ENCODE data around the gene GNG13.
A peak's percentile ranks its signal among the peaks of the same experiment; 100 is the strongest.

Gene GNG13

DNA sequence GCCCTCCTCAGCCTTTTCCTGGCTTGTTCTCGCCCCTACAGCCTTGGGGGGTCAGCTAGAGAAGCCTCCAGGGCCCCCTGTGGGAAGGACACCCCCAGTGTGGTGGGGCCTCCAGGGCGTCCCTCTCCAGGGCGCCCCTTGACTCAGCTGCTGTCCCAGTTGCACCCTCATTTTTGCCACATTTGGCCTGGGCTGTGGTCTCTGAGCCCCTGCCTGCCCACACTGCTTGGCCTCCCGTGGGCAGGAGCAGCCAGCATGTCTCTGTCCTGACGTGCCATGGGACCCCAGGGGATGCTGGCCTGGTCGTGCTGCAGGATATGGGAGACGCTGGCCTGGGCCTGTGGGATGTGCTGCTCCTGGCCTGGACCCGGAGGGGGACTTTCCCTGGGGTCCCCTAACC lies 7.1 kb downstream of the GNG13 start:
- DNase-seq (ENCODE audit: low read depth): no peak

DNA sequence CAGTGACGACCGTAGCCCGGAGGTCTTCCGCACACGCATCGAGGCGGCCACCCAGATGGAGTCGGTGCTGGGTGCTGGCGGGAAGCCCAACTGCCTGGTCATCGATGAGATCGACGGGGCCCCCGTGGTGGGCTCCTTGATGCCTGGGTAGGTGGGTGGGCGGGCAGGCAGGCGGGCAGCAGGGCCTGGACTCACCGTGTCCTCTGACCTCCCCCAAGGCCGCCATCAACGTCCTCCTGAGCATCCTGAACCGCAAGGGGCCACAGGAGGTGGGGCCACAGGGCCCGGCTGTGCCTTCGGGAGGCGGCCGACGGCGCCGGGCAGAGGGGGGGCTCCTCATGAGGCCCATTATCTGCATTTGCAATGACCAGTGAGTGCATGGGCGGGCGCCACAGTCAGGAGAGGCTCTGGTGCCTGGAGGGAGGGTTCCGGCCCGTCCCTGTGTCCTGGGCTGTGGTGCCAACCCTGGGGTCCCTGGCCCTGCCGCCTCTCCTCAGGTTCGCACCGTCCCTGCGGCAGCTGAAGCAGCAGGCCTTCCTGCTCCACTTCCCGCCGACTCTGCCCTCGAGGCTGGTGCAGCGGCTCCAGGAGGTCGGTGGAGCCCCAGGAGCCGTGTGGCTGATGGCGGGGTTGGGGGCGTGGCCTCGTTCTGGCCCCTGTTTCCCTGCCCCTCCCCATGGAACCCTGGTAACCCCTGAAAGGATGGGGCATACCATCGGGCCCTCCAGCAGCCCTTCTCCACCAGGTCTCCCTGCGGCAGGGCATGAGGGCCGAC lies 8.1 kb downstream of the GNG13 start:
- no peak for DNase-seq (ENCODE audit: low read depth)

DNA sequence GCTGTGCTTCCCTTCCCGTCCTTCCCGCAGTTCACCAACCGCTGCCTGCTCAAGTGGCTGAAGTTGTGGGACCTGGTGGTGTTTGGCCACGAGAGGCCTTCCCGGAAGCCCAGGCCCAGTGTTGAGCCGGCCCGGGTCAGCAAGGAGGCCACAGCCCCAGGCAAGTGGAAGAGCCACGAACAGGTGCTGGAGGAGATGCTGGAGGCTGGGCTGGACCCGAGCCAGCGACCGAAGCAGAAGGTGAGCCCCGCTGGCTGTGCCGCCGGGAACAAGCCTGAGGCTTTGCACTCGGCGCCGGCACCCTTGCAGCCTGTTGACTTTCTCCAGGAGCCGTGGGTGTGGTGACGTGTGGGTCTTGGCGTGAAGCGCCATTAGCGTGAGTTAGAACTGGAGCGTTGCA lies 9.4 kb downstream of the GNG13 start:
- no peak for DNase-seq (ENCODE audit: low read depth)

DNA sequence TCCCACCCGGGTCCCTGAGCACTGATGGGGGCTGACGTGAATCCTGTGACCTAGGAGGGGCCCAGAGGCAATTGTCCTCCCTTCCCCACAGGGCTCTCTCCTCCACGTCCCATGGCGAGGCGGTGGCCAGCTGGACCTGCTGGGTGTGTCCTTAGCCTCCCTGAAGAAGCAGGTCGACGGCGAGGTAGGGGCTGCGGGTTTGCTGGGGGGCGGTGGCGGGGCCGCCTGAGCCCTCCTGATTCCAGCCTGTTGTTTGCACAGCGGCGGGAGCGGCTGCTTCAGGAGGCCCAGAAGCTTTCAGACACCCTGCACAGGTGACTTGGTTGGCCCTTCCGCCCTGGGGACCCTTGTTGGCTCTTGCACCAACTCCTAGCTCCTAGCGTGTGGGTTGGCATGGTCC lies 10.4 kb downstream of the GNG13 start:
- DNase-seq (ENCODE audit: low read depth): no peak

- no peak for DNase-seq (ENCODE audit: low read depth)
Observed at GRCh38 chr16:789191-789850, 11.2 kb downstream of the GNG13 start.

GRCh38 chr16:788399-789126 lies 12.0 kb downstream of the GNG13 start, which contains the start of gene CHTF18:
Gene CHTF18 (plus strand): TSS chr16:788620. CDS start chr16:788685, 65 bp downstream.
- DNase-seq (ENCODE audit: low read depth): peak; percentile 90

- DNase-seq (ENCODE audit: low read depth): no peak
Observed at GRCh38 chr16:787978-788398, 12.5 kb downstream of the GNG13 start, which contains the start of gene RPUSD1. Gene RPUSD1 (minus strand): TSS chr16:788381. CDS start chr16:787737, 644 bp downstream.

GRCh38 chr16:787321-787966 lies 13.1 kb downstream of the GNG13 start:
- DNase-seq (ENCODE audit: low read depth): no peak

DNA sequence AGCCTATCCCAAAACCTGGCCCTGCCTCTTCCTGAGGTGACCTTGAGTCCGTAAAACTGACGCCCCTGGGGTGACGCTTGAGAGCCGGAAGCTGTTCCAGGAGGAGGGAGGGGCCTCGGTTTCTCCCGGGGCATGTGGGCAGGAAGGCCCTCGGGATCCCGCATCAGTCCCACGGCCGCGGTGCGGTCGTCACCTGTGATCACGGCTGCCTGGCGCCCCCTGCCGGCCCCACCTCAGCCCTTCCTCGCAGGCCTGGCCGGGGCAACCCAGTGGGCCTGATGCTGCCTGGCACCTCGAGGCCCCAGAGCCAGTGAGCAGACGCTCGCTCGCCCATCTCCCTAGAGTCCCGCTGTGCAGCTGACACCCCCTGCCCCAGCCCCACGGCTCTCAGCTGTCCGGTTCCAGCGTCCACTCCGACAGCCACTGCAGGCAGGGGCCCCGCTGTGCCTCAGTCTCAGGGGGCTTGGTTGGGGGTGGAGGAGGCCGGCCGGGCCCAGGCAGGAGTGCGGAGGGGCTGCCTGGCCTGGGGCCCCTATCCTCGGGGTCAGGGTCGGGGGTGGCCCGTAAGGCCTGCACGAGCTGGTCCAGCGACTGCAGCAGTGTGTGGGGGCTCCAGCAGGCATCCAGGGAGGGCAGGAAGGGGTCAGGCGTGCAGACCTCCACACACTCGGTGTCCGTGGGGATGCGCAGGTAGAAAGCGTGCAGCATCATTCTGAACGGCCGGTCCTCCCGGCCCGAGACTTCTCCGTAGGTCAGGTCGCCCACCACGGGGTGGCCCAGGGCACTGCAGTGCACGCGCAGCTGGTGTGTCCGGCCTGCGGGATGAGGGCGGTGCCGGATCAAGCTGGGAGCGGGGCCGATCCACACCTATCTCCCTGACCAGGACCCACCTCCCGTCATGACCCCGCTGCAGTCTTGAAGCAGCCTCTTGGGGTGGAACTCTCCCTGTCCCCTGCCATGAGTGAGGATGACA lies 14.7 kb downstream of the GNG13 start:
- DNase-seq (ENCODE audit: low read depth): peak; percentile 35

DNA sequence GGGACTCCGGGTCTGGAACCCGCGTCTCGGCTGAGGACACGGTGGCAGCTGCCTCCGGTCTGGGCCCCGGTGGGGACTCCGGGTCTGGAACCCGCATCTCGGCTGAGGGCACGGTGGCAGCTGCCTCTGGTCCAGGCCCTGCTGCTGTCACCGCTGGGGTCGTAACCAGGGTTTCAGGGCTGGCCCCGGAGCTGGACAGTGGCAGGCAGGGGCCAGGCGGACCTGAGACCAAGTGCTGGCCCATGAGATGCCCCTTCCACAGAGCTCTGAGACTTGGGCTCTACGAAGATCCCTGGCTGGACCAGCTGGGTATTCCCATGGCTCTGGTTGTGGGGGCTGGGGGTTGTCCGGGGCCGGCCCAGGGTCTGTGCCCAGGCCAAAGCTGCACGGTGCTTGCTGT lies 16.1 kb downstream of the GNG13 start:
- no peak for DNase-seq (ENCODE audit: low read depth)

GRCh38 chr16:783404-784161 lies 17.0 kb downstream of the GNG13 start:
- no peak for DNase-seq (ENCODE audit: low read depth)

GRCh38 chr16:782766-783403 lies 17.6 kb downstream of the GNG13 start:
- DNase-seq (ENCODE audit: low read depth): no peak

DNA sequence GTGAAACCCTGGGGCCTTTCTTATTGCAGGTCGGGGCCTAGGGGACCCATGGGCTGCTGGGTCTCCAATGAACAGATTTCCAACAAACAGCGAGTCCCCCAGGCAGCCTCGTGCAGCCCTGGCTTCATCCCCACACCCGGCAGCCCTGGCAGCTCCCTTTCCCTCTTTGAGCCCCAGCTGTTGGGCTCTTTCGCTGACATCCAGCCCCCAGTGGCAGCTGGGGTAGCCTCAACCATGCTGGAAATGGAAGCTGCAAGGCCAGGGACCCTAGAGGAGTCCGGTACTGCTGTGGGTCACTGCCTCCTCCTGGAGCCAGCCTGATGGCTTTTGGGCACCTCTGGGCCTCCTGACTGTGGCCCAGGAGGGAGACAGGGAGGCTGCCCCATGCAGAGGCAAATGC lies 18.3 kb downstream of the GNG13 start:
- no peak for DNase-seq (ENCODE audit: low read depth)

DNA sequence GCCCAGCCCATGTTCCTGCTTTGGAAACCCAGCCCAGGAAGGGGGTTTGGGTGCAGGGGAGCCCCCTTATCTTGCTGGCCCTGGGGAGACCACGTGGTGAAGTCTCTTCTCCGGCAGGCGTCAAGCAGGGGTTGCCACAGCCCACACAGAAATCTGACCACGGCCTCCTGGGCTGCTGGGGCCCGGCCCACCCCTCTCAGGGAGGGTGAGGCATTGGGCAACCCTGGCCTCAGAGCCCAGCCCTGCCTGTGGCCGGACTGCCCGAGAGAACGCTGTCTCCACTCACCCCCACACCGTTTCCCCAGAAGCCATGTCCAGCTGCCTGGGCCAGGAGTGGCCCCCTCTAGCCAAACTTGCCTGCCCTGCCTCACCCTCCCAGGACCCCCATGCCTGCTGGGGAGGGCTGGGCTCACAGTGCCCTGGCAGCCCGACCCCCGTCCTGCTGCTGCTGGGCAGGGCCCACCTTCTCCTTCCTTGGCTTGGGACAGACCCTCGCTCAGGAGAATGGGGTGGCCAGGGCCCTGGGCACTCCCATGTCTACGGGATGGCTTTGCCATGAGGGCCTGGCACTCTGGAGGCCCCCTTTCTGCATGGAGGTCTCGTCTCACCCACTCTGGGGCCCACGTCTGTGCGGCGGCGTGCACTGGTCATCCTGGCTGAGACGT lies 19.1 kb downstream of the GNG13 start:
- no peak for DNase-seq (ENCODE audit: low read depth)

GRCh38 chr16:780296-780695 lies 20.2 kb downstream of the GNG13 start:
- DNase-seq (ENCODE audit: low read depth): no peak

GRCh38 chr16:779561-779960 lies 21.0 kb downstream of the GNG13 start:
- no peak for DNase-seq (ENCODE audit: low read depth)

DNA sequence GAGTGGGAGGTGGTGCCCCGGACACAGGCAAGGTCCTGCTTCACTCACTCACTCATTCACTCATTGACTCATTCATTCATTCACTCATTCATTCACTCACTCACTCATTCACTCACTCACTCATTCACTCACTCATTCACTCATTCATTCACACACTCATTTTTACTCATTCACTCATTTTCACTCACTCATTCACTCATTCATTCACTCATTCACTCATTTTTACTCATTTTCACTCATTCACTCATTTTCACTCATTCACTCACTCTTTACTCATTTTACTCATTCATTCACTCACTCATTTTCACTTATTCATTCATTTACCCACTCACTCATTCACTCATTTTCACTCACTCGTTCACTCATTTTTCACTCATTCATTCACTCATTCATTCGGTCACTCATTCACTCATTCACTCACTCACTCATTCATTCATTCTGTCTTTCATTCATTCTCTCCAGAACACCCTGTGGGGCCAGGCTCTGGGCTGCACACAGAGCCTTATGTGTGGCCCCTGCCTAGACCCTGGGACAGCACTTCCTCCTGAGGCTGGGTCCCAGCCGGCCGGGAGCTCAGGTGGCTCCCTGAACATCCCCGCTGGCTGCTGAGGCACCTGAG lies 21.5 kb downstream of the GNG13 start:
- no peak for DNase-seq (ENCODE audit: low read depth)

DNA sequence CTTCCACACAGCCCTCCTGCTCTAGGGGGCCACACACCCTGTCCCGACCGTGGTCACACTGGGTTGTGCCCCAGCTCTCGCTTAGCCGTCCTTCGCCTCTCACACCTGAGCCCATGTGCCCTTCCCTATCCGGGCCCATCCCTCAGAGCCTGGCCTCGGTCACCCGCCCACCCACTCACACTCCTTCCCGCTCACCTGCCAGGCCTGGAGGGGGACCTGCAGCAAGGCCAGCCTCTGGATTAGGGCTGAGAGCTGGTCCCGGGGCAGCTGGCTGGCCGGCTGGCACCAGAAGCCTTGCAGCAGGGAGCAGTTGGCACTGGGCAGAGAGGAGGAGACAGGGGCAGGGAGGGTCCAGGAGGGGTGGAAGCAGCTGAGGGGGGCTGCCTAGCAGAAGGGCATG lies 22.1 kb downstream of the GNG13 start:
- no peak for DNase-seq (ENCODE audit: low read depth)

- no peak for DNase-seq (ENCODE audit: low read depth)
Observed at GRCh38 chr16:777826-778225, 22.7 kb downstream of the GNG13 start.
